GM12892 (cell line): Measurements from ENCODE around the gene EPHB1.

Experiments
- POLR2A ChIP-seq: IDR thresholded peaks from 2 replicates; pipeline ENCODE4 v1.6.1; 2011; ENCODE audit warnings: low read depth, low read length, control low read depth
- POLR2AphosphoS5 ChIP-seq: IDR thresholded peaks from 2 replicates; pipeline ENCODE4 v1.6.1; 2011; ENCODE audit warnings: low read depth, low read length, control low read depth
- TAF1 ChIP-seq: IDR thresholded peaks from 2 replicates; pipeline ENCODE4 v1.6.1; 2011; ENCODE audit warnings: low read depth, mild to moderate bottlenecking, control low read depth, low read length, borderline replicate concordance

- TF ChIP-seq POLR2A (no peak), POLR2AphosphoS5 (no peak), TAF1 (no peak)
Observed at GRCh38 chr3:135169651-135170050, 374.6 kb downstream of the EPHB1 start.
